Activated naive CD8-positive, alpha-beta T cell treated with anti-CD3 and anti-CD28 coated beads for 36 hours (primary cell): ENCODE data around the gene MAP3K8. TPM values are rescaled to one million over a fixed set of nuclear protein-coding genes. Genes with fewer than 3 reads are reported as not detected.
"Not testable (repeated sequence)": the region's sequence is repeated elsewhere in the genome, so short reads cannot be mapped to it uniquely, and the experiment has no call there.

Experiments used
- DNase-seq: peaks from one replicate; pipeline ENCODE4 v3.0.0; 2021
- H3K27ac Mint-ChIP-seq: one replicate; pipeline ENCODE4 v1.8.0; 2022; ENCODE audit warnings: mild to moderate bottlenecking, moderate library complexity, mixed read lengths
- H3K27me3 Mint-ChIP-seq: one replicate; pipeline ENCODE4 v1.8.0; 2022; ENCODE audit warnings: mild to moderate bottlenecking, mixed read lengths
- H3K36me3 Mint-ChIP-seq: one replicate; pipeline ENCODE4 v1.8.0; 2021; ENCODE audit warnings: mild to moderate bottlenecking, mixed read lengths
- H3K4me1 Mint-ChIP-seq: one replicate; pipeline ENCODE4 v1.8.0; 2021; ENCODE audit warnings: mixed read lengths
- H3K4me3 Mint-ChIP-seq: one replicate; pipeline ENCODE4 v1.8.0; 2022; ENCODE audit warnings: mild to moderate bottlenecking, moderate library complexity, mixed read lengths
- H3K9me3 Mint-ChIP-seq: one replicate; pipeline ENCODE4 v1.8.0; 2022; ENCODE audit warnings: mixed read lengths
- total RNA-seq, 2 experiments: library from RNA; stranded (reverse); gene quantifications; one replicate each; pipeline ENCODE4 v1.2.3, GENCODE V29; 2021

The MAP3K8 gene
- total RNA-seq, 2 experiments from 2014 or later, result 18.0 to 18.5 TPM

DNA sequence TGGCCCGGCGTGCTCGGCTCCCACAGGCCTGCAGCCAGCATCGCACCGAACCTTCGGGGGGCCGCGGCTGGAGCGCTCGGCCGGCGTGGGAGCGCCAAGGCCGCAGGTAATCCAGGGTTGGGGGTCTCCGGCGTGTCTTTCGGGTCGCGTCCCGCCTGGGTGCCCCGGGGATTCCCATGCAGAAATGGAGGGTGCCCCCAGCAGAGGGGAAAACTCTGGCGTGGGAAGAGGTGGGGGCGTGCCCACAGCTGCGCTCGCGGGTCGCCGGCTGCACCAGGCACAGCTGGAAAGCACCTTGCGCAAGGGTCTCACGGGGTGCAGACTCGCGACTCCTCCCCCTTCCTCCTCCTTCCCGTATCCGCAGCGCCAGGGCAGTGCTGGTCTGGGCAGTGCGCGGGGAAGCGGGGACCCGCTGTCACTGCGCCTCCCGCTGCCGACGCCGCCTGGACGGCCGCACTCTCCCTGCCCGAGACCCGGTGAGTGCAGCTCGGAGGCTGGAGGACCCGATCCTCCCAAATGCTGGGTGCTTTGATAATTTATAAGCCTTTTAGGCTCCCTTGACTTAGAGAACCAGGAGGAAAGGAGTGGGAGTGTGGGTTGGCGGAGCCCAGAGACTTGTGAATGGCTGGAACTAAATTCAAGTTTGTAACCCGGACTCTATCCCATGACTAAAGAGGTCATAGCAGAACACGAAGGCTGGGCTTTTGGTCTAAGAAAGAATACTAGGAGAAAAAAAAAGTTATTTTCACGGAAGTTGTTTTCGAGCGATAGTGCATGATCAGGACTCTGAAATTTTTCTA is 489 bp downstream of the MAP3K8 start:
- H3K36me3 Mint-ChIP-seq, result peaks cover 30% of the 10 kb centered on the region
- peak; percentile 74 for DNase-seq
- H3K27ac Mint-ChIP-seq, result peak overlapping the region; percentile 88
- peak overlapping the region; percentile 89 for H3K4me3 Mint-ChIP-seq
- no peaks in the 10 kb centered on the region for H3K9me3 Mint-ChIP-seq
- peaks cover 49% of the 10 kb centered on the region for H3K4me1 Mint-ChIP-seq
- peaks cover 4% of the 10 kb centered on the region for H3K27me3 Mint-ChIP-seq

DNA sequence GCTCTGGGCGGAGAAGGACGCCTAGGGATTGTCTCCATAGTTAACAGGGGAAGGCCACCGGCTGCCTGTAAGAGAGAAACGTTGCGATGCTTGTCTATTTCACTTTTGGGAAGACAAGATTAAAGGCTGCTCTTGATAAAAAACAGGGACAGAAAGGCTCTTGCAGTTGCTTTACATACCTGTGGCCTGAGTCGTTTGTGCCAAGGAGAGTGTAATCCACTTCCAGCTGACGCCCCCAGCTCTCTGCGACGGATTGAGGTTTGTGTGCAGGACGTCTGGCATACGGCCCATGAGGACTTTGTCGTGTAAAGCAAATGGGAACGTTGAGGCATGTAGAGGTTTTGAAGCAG is 1.1 kb downstream of the MAP3K8 start:
- DNase-seq, result no peak
- Mint-ChIP-seq H3K27me3 (peaks cover 4% of the 10 kb centered on the region), H3K4me1 (peaks cover 49% of the 10 kb centered on the region), H3K4me3 (peak overlapping the region; percentile 89), H3K9me3 (no peaks in the 10 kb centered on the region), H3K36me3 (peaks cover 32% of the 10 kb centered on the region), H3K27ac (peak overlapping the region; percentile 73)

DNA sequence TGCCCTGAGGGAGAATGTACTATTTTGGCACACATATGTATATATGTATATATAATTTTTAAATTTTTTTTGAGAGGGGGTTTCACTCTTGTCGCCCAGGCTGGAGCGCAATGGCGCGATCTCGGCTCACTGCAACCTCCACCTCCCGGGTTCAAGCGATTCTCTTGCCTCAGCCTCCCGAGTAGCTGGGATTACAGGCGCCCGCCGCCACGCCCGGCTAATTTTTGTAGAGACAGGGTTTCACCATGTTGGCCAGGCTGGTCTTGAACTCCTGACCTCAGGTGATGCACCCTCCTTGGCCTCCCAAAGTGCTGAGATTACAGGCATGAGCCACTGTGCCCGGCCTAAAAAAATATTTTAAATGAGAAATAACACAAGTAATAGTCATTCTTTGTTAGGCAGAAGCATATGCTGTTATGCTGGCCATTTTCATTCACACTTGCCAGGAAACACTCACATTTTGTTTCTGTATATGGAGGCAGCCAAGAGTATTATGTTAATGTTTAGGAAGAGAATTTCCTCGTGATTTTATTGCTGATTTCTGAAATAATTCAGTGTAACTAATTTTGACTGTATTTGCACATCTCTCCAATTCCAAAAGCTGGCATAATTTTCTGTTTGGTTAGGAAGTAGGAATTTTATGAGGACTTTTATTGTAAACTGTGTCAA is 1.6 kb downstream of the MAP3K8 start:
- not testable (repeated sequence) for H3K27me3 Mint-ChIP-seq, DNase-seq, H3K9me3 Mint-ChIP-seq
- peaks cover 51% of the 10 kb centered on the region for H3K4me1 Mint-ChIP-seq
- H3K27ac Mint-ChIP-seq, result peak overlapping the region; percentile 54
- peak overlapping the region; percentile 89 for H3K4me3 Mint-ChIP-seq
- peaks cover 35% of the 10 kb centered on the region for H3K36me3 Mint-ChIP-seq

DNA sequence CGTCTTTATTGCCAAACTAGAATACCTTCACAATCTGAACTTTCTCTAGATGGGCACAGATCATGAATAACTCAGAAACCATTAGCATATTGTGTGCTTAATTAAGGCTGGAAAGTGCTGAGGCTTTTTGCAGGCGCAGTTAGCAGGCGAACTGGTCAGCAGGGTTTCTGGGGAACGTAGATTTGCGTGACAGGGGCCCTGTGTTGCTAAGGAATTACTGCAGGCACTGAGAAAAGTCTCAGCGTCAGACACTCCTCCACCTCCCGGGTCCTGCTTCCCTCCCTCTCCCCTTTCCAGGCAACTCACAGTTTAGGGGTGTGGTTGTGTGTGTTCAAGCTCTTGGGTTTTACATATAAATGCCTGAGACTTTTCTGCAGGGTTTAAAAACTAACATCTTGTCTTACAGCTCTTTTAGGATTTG is 2.2 kb downstream of the MAP3K8 start:
- no peaks in the 10 kb centered on the region for H3K9me3 Mint-ChIP-seq
- H3K36me3 Mint-ChIP-seq, result peaks cover 35% of the 10 kb centered on the region
- peaks cover 48% of the 10 kb centered on the region for H3K4me1 Mint-ChIP-seq
- peak overlapping the region; percentile 54 for H3K27ac Mint-ChIP-seq
- DNase-seq, result no peak
- peaks cover 4% of the 10 kb centered on the region for H3K27me3 Mint-ChIP-seq
- peak overlapping the region; percentile 89 for H3K4me3 Mint-ChIP-seq

DNA sequence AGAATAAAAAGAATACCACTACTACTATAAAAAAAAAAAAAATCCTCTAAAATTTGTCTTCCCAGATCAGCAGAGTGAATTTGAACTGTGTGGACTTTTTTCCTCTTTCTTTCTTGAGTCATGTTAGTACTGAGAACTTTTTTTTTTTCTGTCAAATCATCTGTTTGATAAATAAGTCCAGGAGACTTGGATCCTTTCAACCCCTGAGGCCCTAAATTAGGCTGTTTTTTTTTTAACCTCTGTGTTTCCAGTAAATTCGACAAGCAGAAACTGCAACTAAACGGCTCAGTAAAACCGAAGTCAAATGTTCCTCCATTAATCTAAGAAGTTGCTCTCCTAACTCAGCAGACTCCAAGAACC is 2.7 kb downstream of the MAP3K8 start:
- no peak for DNase-seq
- H3K27me3 Mint-ChIP-seq, result peaks cover 4% of the 10 kb centered on the region
- peaks cover 35% of the 10 kb centered on the region for H3K36me3 Mint-ChIP-seq
- H3K4me1 Mint-ChIP-seq, result peaks cover 44% of the 10 kb centered on the region
- no peaks in the 10 kb centered on the region for H3K9me3 Mint-ChIP-seq
- peak overlapping the region; percentile 89 for H3K4me3 Mint-ChIP-seq
- peak overlapping the region; percentile 84 for H3K27ac Mint-ChIP-seq

DNA sequence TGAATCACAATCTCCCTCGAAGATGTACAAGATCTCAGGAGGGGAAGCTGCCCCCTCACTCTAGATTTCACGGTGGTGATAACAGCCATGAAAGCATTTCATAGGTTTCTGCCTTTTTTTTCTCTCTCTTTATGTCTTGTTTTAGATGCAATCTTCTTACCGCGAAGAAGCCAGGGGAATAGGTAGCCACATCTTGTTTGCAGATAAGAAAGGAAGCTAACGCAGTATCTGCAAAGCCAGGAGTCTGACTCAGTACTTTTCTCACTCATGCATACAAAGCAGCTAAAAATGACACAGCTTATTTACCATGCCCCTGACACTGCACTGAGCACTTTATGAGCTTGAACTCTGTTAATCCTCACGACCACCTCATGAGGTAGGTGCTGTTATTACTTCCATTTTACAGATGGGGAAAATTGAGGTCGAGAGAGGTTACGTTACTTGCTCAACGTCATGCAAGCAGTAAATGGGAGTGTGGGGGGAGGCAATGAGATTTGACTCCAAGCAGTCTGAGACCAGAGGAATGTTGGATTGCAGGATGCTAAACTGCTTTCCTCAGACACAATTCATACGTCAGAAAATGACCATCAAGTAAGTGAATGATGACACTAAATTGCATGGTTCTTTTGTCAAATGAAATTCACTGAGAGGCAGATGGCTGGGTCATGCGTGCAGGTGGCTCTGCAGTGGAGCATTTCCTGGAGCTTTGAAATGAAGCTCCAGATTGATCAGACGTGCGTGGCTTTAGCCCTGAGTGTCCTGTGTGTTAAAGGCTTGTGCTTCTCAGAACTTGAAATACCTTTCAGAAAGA is 3.3 kb downstream of the MAP3K8 start:
- H3K4me3 Mint-ChIP-seq, result peak overlapping the region; percentile 89
- peaks cover 35% of the 10 kb centered on the region for H3K36me3 Mint-ChIP-seq
- peaks cover 4% of the 10 kb centered on the region for H3K27me3 Mint-ChIP-seq
- peak overlapping the region; percentile 84 for H3K27ac Mint-ChIP-seq
- peaks cover 44% of the 10 kb centered on the region for H3K4me1 Mint-ChIP-seq
- H3K9me3 Mint-ChIP-seq, result no peaks in the 10 kb centered on the region
- DNase-seq, result no peak

DNA sequence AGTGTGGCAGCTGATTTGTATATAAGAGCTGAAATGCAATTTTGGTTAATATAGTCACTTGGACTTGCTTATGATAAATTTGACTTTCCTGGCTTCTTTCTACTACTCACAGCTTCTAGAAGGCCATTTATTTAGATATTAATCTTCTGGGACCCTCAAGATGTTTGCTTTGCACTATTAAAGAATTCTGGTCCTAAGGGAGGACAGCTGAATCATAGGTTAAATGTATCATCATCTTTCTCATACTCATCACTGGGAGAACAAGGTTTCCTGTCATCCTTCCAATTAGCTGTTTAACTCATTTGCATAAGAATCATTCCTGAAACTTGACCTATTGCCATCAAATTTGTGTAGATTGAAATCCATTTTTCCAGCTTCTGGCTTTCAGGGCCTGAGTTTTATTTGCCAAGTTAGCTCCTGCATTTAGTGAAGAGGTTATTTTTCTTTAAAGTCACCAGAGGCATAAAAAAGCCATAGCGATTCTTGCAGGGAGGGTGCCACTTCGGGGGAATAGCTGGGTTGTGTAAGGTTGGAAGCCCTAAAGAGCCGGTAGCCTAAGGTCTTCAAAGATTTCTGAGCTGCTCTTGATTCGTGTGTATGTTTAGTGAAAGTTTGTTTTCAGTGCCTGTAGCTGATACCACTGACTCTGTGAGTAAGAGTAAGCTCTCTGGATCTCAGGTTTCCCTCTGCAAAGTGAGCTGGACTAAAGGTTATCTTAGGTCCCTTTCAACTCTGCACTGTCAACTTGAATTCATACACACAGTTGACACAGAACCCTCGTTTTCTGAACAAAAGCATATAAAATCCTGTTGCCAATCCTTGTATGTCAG is 4.3 kb downstream of the MAP3K8 start:
- DNase-seq, result no peak
- H3K4me3 Mint-ChIP-seq, result peak overlapping the region; percentile 89
- H3K27ac Mint-ChIP-seq, result peak overlapping the region; percentile 29
- H3K27me3 Mint-ChIP-seq, result no peaks in the 10 kb centered on the region
- peaks cover 35% of the 10 kb centered on the region for H3K36me3 Mint-ChIP-seq
- no peaks in the 10 kb centered on the region for H3K9me3 Mint-ChIP-seq
- peaks cover 37% of the 10 kb centered on the region for H3K4me1 Mint-ChIP-seq

DNA sequence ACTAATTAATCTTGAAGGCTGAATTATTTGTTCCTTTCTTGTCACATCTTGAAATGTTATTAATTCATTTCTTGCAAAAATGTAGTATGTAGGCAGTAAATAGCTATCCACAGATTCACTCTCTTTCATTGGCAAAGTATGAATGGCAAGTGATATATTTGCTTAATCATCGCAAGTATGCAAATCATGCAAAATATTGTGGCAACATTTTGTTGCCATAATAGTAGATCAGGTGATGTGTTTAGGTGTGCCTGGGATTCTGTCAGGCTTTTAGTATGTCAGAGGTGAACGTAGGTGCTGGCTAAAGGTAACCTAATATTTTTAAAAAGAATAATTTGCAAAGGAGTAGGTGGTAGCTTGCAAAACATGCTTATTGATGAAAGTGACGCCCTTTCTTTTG is 5.9 kb downstream of the MAP3K8 start:
- H3K4me1 Mint-ChIP-seq, result peaks cover 37% of the 10 kb centered on the region
- DNase-seq, result no peak
- H3K36me3 Mint-ChIP-seq, result peaks cover 33% of the 10 kb centered on the region
- no peaks in the 10 kb centered on the region for H3K9me3 Mint-ChIP-seq
- H3K27ac Mint-ChIP-seq, result no peak overlapping the region
- no peak overlapping the region for H3K4me3 Mint-ChIP-seq
- no peaks in the 10 kb centered on the region for H3K27me3 Mint-ChIP-seq

DNA sequence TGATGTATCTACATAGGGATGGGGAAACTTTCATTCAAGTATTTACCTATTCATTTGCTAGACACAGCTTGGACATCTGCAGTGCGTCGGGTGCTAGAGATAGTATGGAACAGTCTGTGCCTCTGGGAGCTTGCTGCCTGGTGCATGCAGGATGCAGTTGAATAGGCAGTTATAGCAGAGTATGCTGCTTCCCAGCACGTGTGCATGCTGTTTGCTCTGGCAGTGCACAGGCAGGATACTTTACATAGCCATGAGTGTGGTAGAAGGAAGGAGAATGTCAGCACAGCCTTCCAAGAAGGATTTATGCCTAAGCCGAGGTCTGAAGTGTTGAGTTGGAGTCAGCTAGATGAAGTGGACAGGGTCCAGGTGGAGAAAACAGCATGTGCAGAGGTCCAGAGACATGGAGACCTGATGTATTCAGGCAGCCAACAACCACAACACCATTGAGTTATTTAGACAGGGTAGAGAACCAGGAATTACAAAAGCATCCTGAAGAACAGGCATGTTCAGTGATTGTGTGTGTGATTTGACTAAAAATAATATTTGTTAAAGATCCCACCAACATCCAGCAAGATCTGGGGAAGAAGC is 8.1 kb downstream of the MAP3K8 start:
- no peaks in the 10 kb centered on the region for H3K9me3 Mint-ChIP-seq
- peaks cover 20% of the 10 kb centered on the region for H3K4me1 Mint-ChIP-seq
- H3K36me3 Mint-ChIP-seq, result peaks cover 23% of the 10 kb centered on the region
- DNase-seq, result no peak
- H3K4me3 Mint-ChIP-seq, result no peak overlapping the region
- no peak overlapping the region for H3K27ac Mint-ChIP-seq
- H3K27me3 Mint-ChIP-seq, result no peaks in the 10 kb centered on the region

DNA sequence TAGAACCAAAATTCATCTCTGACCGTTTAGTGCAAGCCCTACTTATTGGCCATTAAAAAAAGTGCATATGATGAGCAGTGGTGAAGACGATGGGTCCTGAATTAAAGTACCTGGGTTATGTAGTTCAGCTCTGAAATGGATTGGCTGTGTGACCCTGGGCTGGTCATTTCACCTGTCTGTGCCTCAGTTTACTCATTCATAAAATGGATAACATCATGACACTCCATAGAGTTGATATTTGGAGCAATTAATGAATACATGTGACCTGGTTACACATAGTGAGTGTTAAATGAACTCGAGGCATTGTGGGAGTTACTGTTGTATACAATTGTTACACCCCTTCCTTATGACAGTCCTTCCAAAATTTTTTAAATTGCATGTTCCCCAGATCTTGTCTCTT is 9.1 kb downstream of the MAP3K8 start:
- Mint-ChIP-seq H3K4me1 (peaks cover 11% of the 10 kb centered on the region), H3K4me3 (no peak overlapping the region), H3K36me3 (peaks cover 20% of the 10 kb centered on the region), H3K9me3 (no peaks in the 10 kb centered on the region), H3K27me3 (no peaks in the 10 kb centered on the region), H3K27ac (no peak overlapping the region)
- DNase-seq, result no peak

DNA sequence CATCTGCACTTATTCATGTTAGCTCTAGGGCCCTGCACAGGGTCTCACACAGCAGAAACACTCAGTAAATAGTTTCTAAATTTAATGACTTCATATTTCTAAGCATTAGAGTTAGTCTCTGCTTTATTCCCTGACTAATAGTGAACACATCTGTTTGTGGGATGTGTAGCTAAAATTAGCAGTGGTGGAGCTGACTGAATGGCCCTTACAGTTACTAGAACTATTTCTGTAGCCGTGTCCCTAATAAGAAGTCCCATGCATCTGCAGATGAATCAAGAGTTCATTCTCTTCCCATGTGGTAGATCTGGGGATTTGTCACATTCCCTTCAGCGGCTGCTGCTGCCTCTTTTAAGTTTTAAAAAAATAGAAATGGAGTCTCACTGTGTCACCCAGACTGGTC is 11.7 kb downstream of the MAP3K8 start:
- DNase-seq, result no peak
- no peak overlapping the region for H3K27ac Mint-ChIP-seq
- no peaks in the 10 kb centered on the region for H3K9me3 Mint-ChIP-seq
- no peaks in the 10 kb centered on the region for H3K4me1 Mint-ChIP-seq
- no peaks in the 10 kb centered on the region for H3K27me3 Mint-ChIP-seq
- H3K36me3 Mint-ChIP-seq, result peaks cover 28% of the 10 kb centered on the region
- H3K4me3 Mint-ChIP-seq, result no peak overlapping the region

DNA sequence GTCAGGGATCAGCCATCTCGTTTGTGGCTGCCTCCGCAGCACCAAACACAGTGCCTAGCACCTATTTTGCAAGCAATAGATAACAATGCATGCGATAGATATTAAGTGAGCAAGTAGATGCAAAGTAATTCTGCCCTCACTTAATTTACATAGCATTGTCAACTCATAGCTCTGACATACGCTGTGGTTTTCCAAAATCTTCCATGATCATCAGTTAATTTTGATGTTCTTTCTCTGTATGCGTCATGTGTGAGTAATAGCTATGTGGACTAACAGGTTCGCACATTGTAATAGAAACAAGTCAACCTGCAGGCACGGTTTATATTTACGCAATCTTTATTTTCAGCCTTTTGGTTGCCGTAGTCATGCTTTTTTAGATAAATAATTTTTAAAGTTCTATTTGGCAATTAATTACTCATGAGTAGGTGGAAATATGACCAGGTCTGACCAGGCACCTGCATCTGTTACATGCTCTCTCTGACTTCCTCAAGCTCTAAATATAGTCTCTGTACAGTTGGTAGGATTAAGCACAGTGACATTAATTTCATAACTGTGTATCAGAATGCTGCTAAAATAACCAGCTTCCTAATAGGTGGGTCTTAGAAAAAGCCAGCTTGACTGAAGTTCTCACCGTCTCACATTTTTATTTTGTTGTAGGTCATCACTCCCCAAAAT is 13.3 kb downstream of the MAP3K8 start:
- no peak overlapping the region for H3K27ac Mint-ChIP-seq
- no peaks in the 10 kb centered on the region for H3K4me1 Mint-ChIP-seq
- DNase-seq, result no peak
- H3K4me3 Mint-ChIP-seq, result no peak overlapping the region
- H3K9me3 Mint-ChIP-seq, result no peaks in the 10 kb centered on the region
- no peaks in the 10 kb centered on the region for H3K27me3 Mint-ChIP-seq
- peaks cover 30% of the 10 kb centered on the region for H3K36me3 Mint-ChIP-seq

DNA sequence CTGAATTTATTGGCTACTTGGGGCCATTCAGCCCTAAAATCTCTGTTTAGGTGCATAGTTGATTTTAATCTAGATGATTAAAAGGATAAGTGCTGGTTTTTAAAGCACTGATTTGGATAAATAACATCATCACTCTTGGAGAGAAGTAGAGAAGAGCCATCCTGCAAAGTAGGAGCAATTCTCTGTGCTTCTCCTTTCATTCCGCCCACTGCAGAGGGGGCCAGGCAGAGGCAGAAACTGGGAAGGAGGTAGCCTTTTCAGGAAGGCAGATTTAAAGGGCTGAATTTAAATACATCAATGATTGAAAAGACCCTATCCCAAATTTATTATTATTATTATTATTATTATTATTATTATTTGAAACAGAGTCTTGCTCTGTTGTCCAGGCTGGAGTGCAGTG is 14.1 kb downstream of the MAP3K8 start:
- H3K4me3 Mint-ChIP-seq, result no peak overlapping the region
- H3K9me3 Mint-ChIP-seq, result no peaks in the 10 kb centered on the region
- H3K27me3 Mint-ChIP-seq, result no peaks in the 10 kb centered on the region
- no peak overlapping the region for H3K27ac Mint-ChIP-seq
- peaks cover 30% of the 10 kb centered on the region for H3K36me3 Mint-ChIP-seq
- no peak for DNase-seq
- H3K4me1 Mint-ChIP-seq, result no peaks in the 10 kb centered on the region
